ENCODE measurements around the gene C10orf143.

The C10orf143 gene

GRCh38 chr10:130043491-130043890 lies 67.1 kb downstream of the C10orf143 start:
- TF ChIP-seq, protein P1, sequence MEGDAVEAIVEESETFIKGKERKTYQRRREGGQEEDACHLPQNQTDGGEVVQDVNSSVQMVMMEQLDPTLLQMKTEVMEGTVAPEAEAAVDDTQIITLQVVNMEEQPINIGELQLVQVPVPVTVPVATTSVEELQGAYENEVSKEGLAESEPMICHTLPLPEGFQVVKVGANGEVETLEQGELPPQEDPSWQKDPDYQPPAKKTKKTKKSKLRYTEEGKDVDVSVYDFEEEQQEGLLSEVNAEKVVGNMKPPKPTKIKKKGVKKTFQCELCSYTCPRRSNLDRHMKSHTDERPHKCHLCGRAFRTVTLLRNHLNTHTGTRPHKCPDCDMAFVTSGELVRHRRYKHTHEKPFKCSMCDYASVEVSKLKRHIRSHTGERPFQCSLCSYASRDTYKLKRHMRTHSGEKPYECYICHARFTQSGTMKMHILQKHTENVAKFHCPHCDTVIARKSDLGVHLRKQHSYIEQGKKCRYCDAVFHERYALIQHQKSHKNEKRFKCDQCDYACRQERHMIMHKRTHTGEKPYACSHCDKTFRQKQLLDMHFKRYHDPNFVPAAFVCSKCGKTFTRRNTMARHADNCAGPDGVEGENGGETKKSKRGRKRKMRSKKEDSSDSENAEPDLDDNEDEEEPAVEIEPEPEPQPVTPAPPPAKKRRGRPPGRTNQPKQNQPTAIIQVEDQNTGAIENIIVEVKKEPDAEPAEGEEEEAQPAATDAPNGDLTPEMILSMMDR (conservative IDR thresholded peaks at IDR 0.05; ENCODE audit: control insufficient read depth, insufficient read depth, low read depth, low read length) = no peak
- DNase-seq (ENCODE audit: low read depth) = no peak
- no peak overlapping the region for H3K4me3 ChIP-seq (ENCODE audit: control insufficient read depth, low read depth, low read length)

DNA sequence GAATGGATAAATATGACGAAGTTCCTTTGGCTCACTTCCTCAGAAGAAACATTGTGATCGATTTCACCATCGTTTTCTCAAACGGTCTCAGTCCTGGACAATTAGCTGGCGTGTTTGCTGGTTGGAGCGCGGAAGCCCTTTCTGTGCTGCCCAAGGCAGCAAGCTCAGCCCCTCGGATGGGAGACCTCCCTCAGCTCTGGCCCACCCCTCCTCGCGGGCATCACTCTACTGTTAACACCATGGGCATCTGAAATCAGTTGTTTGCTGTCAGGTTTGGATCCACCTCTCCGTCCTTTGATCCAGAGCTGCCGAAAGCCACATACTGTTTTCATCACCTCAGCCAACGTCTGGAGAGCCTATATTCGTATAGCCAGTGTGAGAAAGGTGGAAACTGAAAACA lies 68.2 kb downstream of the C10orf143 start:
- TF ChIP-seq, protein P1 (conservative IDR thresholded peaks at IDR 0.05; ENCODE audit: control insufficient read depth, insufficient read depth, low read depth, low read length) = no peak
- DNase-seq (ENCODE audit: low read depth) = no peak
- H3K4me3 ChIP-seq (ENCODE audit: control insufficient read depth, low read depth, low read length) = no peak overlapping the region

- DNase-seq (ENCODE audit: low read depth) = no peak
- H3K4me3 ChIP-seq (ENCODE audit: control insufficient read depth, low read depth, low read length) = no peak overlapping the region
- TF ChIP-seq, protein P1 (conservative IDR thresholded peaks at IDR 0.05; ENCODE audit: control insufficient read depth, insufficient read depth, low read depth, low read length) = no peak
Observed at GRCh38 chr10:130041451-130042371, 68.9 kb downstream of the C10orf143 start.

- TF ChIP-seq, protein P1 (conservative IDR thresholded peaks at IDR 0.05; ENCODE audit: control insufficient read depth, insufficient read depth, low read depth, low read length) = no peak
Observed at GRCh38 chr10:130040817-130041330, 69.8 kb downstream of the C10orf143 start.

GRCh38 chr10:130040351-130040750 lies 70.3 kb downstream of the C10orf143 start:
- H3K4me3 ChIP-seq (ENCODE audit: control insufficient read depth, low read depth, low read length) = no peak overlapping the region
- TF ChIP-seq, protein P1 (conservative IDR thresholded peaks at IDR 0.05; ENCODE audit: control insufficient read depth, insufficient read depth, low read depth, low read length) = no peak
- no peak for DNase-seq (ENCODE audit: low read depth)

More at GRCh38 chr10:130040817-130041330, 69.8 kb downstream of the C10orf143 start:
- no peak for DNase-seq (ENCODE audit: low read depth)
- H3K4me3 ChIP-seq (ENCODE audit: control insufficient read depth, low read depth, low read length) = no peak overlapping the region

GRCh38 chr10:130039141-130039540 lies 71.5 kb downstream of the C10orf143 start:
- DNase-seq (ENCODE audit: low read depth) = no peak
- TF ChIP-seq, protein P1 (conservative IDR thresholded peaks at IDR 0.05; ENCODE audit: control insufficient read depth, insufficient read depth, low read depth, low read length) = no peak

More at GRCh38 chr10:130039141-130039540, 71.5 kb downstream of the C10orf143 start:
- no peak overlapping the region for H3K4me3 ChIP-seq (ENCODE audit: control insufficient read depth, low read depth, low read length)
